GM12872 (cell line): ENCODE measurements around the gene NDUFV3.
A peak's percentile ranks its signal among the peaks of the same experiment; 100 is the strongest.

ENCODE experiments used
- TF ChIP-seq, protein P1 (sequence below): IDR thresholded peaks from 3 replicates; pipeline ENCODE4 v1.5.1; 2011; ENCODE audit warnings: low read depth, mild to moderate bottlenecking, low read length, moderate library complexity; ENCODE audit not compliant: insufficient read depth

Gene NDUFV3

DNA sequence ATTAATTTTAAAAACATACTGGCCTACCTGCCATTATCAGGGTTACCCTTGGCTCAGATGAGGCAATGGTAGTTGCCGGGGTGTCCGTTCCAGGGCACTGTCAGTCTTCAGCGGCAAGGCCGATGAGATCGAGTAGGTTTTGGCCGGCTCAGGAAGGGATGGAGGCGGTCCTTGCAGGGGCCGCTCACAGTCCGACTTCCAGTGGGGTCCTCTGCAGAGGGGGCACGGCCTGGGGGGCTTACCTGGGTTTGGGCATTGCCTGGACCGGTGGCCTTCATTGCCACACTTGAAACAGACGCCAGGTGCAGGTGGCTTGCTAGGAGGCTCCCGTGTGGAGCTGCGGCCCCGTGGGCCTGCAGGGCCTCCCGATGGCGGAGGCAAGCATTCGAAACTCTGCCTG, 29.8 kb downstream of the NDUFV3 start:
- TF ChIP-seq, protein P1, sequence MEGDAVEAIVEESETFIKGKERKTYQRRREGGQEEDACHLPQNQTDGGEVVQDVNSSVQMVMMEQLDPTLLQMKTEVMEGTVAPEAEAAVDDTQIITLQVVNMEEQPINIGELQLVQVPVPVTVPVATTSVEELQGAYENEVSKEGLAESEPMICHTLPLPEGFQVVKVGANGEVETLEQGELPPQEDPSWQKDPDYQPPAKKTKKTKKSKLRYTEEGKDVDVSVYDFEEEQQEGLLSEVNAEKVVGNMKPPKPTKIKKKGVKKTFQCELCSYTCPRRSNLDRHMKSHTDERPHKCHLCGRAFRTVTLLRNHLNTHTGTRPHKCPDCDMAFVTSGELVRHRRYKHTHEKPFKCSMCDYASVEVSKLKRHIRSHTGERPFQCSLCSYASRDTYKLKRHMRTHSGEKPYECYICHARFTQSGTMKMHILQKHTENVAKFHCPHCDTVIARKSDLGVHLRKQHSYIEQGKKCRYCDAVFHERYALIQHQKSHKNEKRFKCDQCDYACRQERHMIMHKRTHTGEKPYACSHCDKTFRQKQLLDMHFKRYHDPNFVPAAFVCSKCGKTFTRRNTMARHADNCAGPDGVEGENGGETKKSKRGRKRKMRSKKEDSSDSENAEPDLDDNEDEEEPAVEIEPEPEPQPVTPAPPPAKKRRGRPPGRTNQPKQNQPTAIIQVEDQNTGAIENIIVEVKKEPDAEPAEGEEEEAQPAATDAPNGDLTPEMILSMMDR = no peak

DNA sequence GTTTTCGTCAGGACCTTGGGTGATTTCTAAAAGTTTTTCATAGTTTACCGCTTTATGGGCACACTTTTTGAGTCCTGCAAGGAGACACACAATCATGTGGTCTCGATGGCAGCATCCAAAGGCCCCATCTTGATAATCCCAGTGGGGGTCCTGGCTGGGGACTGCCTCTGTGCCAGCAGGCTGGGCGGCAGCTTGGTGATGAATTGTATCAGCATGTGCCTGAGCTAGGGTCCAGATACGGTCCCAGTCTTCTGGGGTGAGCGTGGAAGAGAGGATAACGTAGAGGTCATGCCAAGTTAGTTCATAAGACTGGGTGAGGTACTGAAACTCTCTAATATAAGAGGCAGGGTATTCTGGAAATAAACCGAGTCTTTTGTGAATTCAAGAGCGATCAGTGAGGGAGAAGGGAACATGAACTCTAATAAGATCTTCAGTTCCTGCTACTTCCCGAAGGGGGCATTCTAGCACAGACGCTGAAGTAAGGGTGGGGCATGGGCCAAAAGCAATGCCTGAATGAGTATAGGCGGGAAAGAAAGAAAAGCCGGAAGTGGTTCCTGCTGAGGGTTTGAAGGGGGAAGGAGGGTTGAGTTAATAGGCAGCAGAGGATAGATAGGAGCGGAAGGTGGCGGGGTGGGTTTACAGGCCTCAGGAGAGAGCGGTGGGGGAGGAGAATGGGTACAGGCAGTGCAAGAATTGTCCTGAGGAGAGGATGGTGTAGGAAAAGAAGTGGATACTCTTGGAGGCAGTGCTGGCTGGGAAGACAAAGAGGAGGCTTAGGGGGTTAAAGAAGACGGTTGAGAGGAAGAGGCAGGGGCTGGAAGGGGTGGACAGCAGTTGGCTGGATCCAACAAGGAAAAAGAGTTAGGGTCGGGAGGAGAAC, 30.7 kb downstream of the NDUFV3 start:
- TF ChIP-seq, protein P1 = peak; percentile 84

DNA sequence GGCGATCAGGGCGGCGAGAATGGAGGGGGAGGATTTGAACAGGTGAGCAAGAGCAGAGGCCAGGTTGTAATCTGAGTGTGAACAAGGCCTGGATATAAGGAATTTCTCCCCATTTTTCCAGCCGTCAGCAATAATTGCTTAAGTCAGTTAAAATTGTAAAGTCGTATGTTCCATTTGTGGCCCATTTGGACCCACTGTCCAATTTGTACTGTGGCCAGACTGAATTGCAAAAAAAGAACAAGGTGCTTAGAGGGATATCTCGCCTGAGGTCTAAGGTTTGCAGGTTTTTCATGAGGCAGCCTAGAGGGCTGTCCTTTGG, 31.3 kb downstream of the NDUFV3 start:
- TF ChIP-seq, protein P1 = no peak

DNA sequence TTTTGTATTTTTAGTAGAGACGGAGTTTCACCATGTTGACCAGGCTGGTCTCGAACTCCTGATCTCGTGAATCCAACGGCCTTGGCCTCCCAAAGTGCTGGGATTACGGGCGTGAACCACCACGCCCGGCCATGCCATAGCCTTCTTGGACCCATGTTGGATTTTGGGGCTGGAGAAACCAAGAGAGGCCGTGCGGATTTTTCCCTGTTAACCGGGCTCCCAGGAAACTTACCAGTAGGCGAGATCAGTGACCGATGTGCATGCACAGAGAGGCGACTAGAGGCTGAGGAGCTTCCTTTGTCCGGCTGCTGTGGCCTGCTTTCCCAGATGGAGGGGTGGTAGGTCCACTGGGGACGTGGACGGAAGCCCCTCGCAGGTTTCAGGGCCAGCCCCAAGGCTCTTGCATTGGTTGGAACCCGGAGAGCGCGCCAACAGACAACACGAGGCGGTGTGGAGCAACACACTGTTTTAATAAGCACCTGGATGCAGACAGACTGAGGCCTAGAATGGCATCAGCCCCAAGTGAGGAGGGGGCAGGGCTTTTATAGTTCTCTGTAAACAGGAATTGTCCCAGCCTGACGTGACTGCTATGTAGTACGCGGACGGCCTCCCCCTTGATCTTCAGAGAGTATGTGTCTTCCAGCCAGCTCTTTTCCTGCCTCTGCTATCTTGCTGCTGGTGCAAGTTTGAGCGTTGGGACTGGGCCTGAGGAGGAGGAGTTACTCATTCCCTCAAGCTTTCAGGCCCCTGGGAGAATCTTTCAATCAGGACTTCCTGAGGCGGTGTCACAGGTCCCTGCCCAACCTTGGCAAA, 32.2 kb downstream of the NDUFV3 start, which contains the start of gene ERVH48-1:
Gene ERVH48-1, minus strand, starts transcription at position 517 of the 813 bp plus-strand sequence. CDS start 6,624 bp downstream, outside the sequence.
- TF ChIP-seq, protein P1 = no peak

DNA sequence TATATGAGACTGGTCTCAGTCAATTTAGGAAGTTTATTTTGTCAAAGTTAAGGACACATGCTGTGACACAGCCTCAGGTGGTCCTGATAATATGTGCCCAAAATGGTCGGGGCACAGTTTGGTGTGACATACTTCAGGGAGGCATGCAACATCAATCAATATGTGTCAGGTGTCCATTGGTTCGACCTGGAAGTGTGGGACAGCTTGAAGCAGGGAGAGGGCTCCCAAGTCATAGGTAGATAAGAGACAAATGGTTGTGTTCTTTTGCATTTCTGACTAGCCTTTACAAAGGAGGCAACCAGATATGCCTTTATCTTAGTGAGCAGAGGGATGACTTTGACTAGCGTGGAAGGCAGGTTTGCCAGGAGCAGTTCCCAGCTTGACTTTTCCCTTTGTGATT, 36.9 kb downstream of the NDUFV3 start:
- TF ChIP-seq, protein P1 = no peak

DNA sequence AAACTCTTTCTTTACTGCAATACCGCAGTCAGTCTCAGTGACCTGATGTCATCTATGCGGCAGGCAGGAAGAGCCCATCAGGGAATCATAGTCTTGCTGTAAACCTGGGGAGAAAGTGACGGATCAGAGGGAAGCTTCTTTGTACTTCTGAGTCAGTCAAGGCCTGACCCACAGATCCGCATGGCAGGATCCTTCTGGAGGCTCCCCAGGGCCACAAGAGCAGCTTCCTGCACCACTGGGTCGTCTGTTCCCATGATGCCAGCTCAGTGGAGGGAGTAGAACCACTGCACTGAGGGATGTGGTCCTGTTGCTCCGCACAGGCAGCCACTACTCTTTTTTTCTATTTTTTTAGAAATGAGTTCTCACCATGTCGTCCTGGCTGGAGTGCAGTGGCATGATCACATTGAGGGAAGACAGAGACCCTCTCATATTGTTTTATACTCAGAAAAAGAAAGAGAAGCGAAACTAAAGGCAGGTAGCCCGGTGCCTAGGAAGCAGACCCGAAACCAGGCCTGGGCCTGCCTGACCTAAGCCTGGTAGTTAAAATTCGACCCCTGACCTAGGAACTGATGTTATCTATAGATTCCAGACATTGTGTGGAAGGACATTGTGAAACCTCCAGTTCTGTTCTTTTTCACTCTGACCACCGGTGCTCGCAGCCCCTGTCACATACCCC, 38.6 kb downstream of the NDUFV3 start:
- TF ChIP-seq, protein P1 = no peak
